Spleen (tissue), 7 donors: ENCODE results near the gene COL8A2.

Experiments used
- POLR2AphosphoS5 ChIP-seq, 3 donors: sonication (generic); formaldehyde crosslinking; IDR thresholded peaks; one replicate each; pipeline ENCODE4 v1.5.1; 2017; ENCODE audit warnings: antibody characterized with exemption in 3 of 3
- TF ChIP-seq, protein P1 (sequence below), 11 experiments: fragments of 200-600 bp in 7 of 11; fragments of 450-650 bp in 4 of 11; sonication (generic) in 4 of 11; IDR thresholded peaks in 8 of 11; conservative IDR thresholded peaks in 3 of 11; 1 replicate in 7 of 11; 2 replicates in 4 of 11; pipeline versions ENCODE4 v1.4.0 to v1.8.0; 2016 to 2021; ENCODE audit warnings: antibody characterized with exemption in 11 of 11, inconsistent platforms in 4 of 11, mild to moderate bottlenecking in 1 of 11
- donor health status: DM: no; HTN: no; CAD: no; lungs with moderate emphysema.
- donor health status: DM: no; HTN: no; CAD: no.
- donor health status: DM: no; HTN: no; CAD: no.

DNA sequence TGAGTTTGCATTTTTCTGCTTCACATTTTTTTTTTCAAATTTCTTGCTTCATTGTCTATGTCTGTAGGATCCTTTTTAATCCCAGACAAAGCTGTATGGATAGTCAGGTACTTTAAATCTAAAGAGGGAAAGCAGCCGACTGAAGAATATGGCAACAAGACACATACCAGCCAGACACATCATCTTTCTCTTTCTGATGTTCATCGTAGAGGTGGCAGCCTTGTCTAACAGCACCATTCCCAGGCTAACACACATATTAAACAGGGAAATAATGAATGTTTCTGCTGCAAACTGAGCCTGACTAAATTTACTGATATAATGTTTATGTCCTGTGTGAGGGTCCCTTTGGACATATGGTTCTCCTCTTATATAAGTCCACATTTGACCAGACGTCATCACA is 44.8 kb downstream of the COL8A2 start:
- TF ChIP-seq POLR2AphosphoS5 (IDR thresholded peaks at IDR 0.05), result no peak
- TF ChIP-seq, protein P1, sequence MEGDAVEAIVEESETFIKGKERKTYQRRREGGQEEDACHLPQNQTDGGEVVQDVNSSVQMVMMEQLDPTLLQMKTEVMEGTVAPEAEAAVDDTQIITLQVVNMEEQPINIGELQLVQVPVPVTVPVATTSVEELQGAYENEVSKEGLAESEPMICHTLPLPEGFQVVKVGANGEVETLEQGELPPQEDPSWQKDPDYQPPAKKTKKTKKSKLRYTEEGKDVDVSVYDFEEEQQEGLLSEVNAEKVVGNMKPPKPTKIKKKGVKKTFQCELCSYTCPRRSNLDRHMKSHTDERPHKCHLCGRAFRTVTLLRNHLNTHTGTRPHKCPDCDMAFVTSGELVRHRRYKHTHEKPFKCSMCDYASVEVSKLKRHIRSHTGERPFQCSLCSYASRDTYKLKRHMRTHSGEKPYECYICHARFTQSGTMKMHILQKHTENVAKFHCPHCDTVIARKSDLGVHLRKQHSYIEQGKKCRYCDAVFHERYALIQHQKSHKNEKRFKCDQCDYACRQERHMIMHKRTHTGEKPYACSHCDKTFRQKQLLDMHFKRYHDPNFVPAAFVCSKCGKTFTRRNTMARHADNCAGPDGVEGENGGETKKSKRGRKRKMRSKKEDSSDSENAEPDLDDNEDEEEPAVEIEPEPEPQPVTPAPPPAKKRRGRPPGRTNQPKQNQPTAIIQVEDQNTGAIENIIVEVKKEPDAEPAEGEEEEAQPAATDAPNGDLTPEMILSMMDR (IDR thresholded peaks at IDR 0.05 in 8 of 11, conservative IDR thresholded peaks at IDR 0.05 in 3 of 11), result no peak
